HepG2 (cell line): ENCODE measurements around the gene PKP4. TPM values are rescaled to one million over a fixed set of nuclear protein-coding genes. Genes with fewer than 3 reads are reported as not detected.

Experiments
- ATAC-seq: fragments of 200-7000 bp; cut with Tn5 transposase; 3 replicates; pipeline ENCODE4 v1.9.1; 2020; ENCODE audit warnings: mild to moderate bottlenecking, moderate library complexity
- BruUV-seq: library from RNA; stranded (reverse); fragments of 400-500 nt; replicated peaks from 2 replicates; lab custom pipeline; 2021; lab: Mats Ljungman, UMichigan
- CTCF ChIA-PET: fragments of 300-600 bp; formaldehyde crosslinking; extraction: SDS; loops from one replicate; lab custom pipeline; 2021; ENCODE audit warnings: low total read pairs, inconsistent platforms, low intra/inter-chr PET ratio; lab: Yijun Ruan, JAX
- POLR2A ChIA-PET: fragments of 350-600 bp; sonication (Branson Sonifier 250); formaldehyde crosslinking; loops from one replicate; lab custom pipeline; 2020; ENCODE audit warnings: antibody characterized with exemption, inconsistent platforms; lab: Yijun Ruan, JAX
- DNase-seq: peaks from one replicate; pipeline ENCODE4 v3.0.0-alpha.2; 2015; ENCODE audit warnings: low spot score
- FAIRE-seq: peaks from 3 replicates; lab custom pipeline; 2011; peaks lifted over from hg19 to GRCh38; lab: Jason Lieb, UNC
- H2AFZ ChIP-seq: one replicate; pipeline ENCODE4 v1.6.1; 2011; ENCODE audit warnings: low read length, inconsistent platforms
- H3K27ac ChIP-seq: fragments of 300-600 bp; 3 replicates; pipeline ENCODE4 v1.8.0; 2011; ENCODE audit warnings: mixed run types, mild to moderate bottlenecking, mixed read lengths, low read length, inconsistent platforms; ENCODE audit not compliant: insufficient read depth; ENCODE audit errors: extremely low read length
- H3K27me3 ChIP-seq, 2 experiments: fragments of 200-600 bp in 1 of 2; 2 replicates in 1 of 2; 3 replicates in 1 of 2; pipeline versions ENCODE4 v1.6.0 to v1.8.0; 2011; ENCODE audit warnings: low read length in 2 of 2, mild to moderate bottlenecking in 2 of 2, moderate library complexity in 2 of 2, inconsistent platforms in 1 of 2; ENCODE audit not compliant: insufficient read depth in 2 of 2, control insufficient read depth in 1 of 2
- H3K36me3 ChIP-seq, 2 experiments: fragments of 200-600 bp in 1 of 2; replicated peaks in 1 of 2; 2 replicates in 1 of 2; 3 replicates in 1 of 2; pipeline versions ENCODE4 v1.5.1 to v1.8.0; 2011; ENCODE audit warnings: low read length in 2 of 2, inconsistent platforms in 1 of 2; ENCODE audit not compliant: insufficient read depth in 2 of 2, control insufficient read depth in 1 of 2
- H3K4me1 ChIP-seq: 2 replicates; pipeline ENCODE4 v1.5.1; 2012; ENCODE audit warnings: low read length, inconsistent platforms; ENCODE audit not compliant: insufficient read depth
- H3K4me2 ChIP-seq: 2 replicates; pipeline ENCODE4 v1.6.0; 2011; ENCODE audit warnings: low read depth, low read length, inconsistent platforms
- H3K4me3 ChIP-seq, 3 experiments: fragments of 200-600 bp in 1 of 3; sonication (generic), shearing (Covaris generic) in 1 of 3; replicated peaks in 1 of 3; 2 replicates each; pipeline ENCODE4 v1.5.1; 2011 to 2016; ENCODE audit warnings: low read length in 3 of 3, inconsistent platforms in 2 of 3, low read depth in 2 of 3, mild to moderate bottlenecking in 2 of 3, control low read depth in 1 of 3, mixed read lengths in 1 of 3; ENCODE audit not compliant: insufficient read depth in 1 of 3
- H3K79me2 ChIP-seq: one replicate; pipeline ENCODE4 v1.6.1; 2011; ENCODE audit warnings: low read length, inconsistent platforms; ENCODE audit not compliant: insufficient read depth
- H3K9ac ChIP-seq: 2 replicates; pipeline ENCODE4 v1.6.0; 2011; ENCODE audit warnings: mild to moderate bottlenecking, low read depth, low read length, inconsistent platforms; ENCODE audit not compliant: insufficient read depth
- H3K9me3 ChIP-seq: 2 replicates; pipeline ENCODE4 v1.5.1; 2012; ENCODE audit warnings: mild to moderate bottlenecking, low read length
- H4K20me1 ChIP-seq: 2 replicates; pipeline ENCODE4 v1.6.0; 2011; ENCODE audit warnings: inconsistent platforms, mild to moderate bottlenecking, low read length, moderate library complexity; ENCODE audit not compliant: insufficient read depth
- ATRX ChIP-seq: sonication (generic); formaldehyde crosslinking; IDR thresholded peaks from 2 replicates; pipeline ENCODE4 v1.4.0; 2020; ENCODE audit warnings: missing genetic modification reagents, borderline replicate concordance
- EP300 ChIP-seq, 3 experiments: sonication (generic) in 1 of 3; formaldehyde crosslinking in 1 of 3; IDR thresholded peaks; 2 replicates each; pipeline versions ENCODE4 v1.5.1 to v1.6.1; 2011 to 2020; ENCODE audit warnings: low read depth in 2 of 3, low read length in 2 of 3, borderline replicate concordance in 1 of 3, improper control_type of control experiment in 1 of 3, mild to moderate bottlenecking in 1 of 3, missing genetic modification reagents in 1 of 3, moderate library complexity in 1 of 3
- IKZF1 ChIP-seq: fragments of 450-650 bp; IDR thresholded peaks from 2 replicates; pipeline ENCODE4 v1.7.1; 2016
- MIER3 ChIP-seq: IDR thresholded peaks from 2 replicates; pipeline ENCODE4 v1.6.1; 2016; ENCODE audit warnings: missing compliant biosample characterization, borderline replicate concordance
- NKX3-1 ChIP-seq: sonication (generic); formaldehyde crosslinking; IDR thresholded peaks from 2 replicates; pipeline ENCODE4 v1.5.0; 2020; ENCODE audit warnings: missing genetic modification reagents
- RORA ChIP-seq: sonication (generic); formaldehyde crosslinking; IDR thresholded peaks from 2 replicates; pipeline ENCODE4 v1.5.0; 2020; ENCODE audit warnings: mild to moderate bottlenecking, missing genetic modification reagents, moderate library complexity
- ZNF251 ChIP-seq: sonication (generic); formaldehyde crosslinking; IDR thresholded peaks from 2 replicates; pipeline ENCODE4 v1.9.0; 2021; ENCODE audit warnings: mild to moderate bottlenecking, missing genetic modification reagents
- ZZZ3 ChIP-seq: sonication (generic); formaldehyde crosslinking; IDR thresholded peaks from 2 replicates; pipeline ENCODE4 v1.4.0; 2020; ENCODE audit warnings: missing genetic modification reagents, mild to moderate bottlenecking, borderline replicate concordance
- WGBS: methylation state at CpG from one replicate; pipeline ENCODE4 v1.1.6; 2017; ENCODE audit warnings: low lambda C conversion rate; 5-methylcytosine and 5-hydroxymethylcytosine counted together
- in situ Hi-C: cut with HindIII; loops from 2 replicates; pipeline ENCODE4 v1.10.0; 2017; ENCODE audit warnings: low pct_unique_long_range_greater_than_20kb; ENCODE audit not compliant: extremely low pct_ligation_motif_present
- intact Hi-C: fragments of 100-400 bp; cut with micrococcal nuclease; formaldehyde crosslinking; loops from one replicate; pipeline ENCODE4 v1.10.0; 2022; ENCODE audit not compliant: unreplicated experiment
- polyA plus RNA-seq, 8 experiments: library from polyadenylated mRNA; depleted of rRNA in 3 of 8; stranded (reverse) in 7 of 8; unstranded in 1 of 8; fragments of >200 nt; fragmentation: Illumina TruSeq in 4 of 8; extraction: Trizol in 4 of 8; gene quantifications; 2 replicates each; pipeline versions ENCODE4 v1.2.1 to v1.2.3, GENCODE V29; 2011 to 2016; ENCODE audit warnings: low read depth in 4 of 8, missing spikeins in 1 of 8, mixed read lengths in 1 of 8; ENCODE audit not compliant: insufficient read depth in 1 of 8
- total RNA-seq, 5 experiments: library from RNA; depleted of rRNA; stranded (reverse); fragments of >200 nt; fragmentation: Illumina TruSeq; extraction: Trizol; gene quantifications; 2 replicates each; pipeline ENCODE4 v1.2.3, GENCODE V29; 2016; ENCODE audit warnings: low read depth in 1 of 5
- TF ChIP-seq, protein P1 (sequence below): sonication (generic); formaldehyde crosslinking; IDR thresholded peaks from 2 replicates; pipeline ENCODE4 v1.4.0; 2020; ENCODE audit warnings: missing genetic modification reagents, borderline replicate concordance

PKP4 gene
- total and polyA plus RNA-seq, 2 of the 13 experiments (the other 11 are each of a cell fraction or from before 2014, with no cell fraction given): 80.9 to 90.5 TPM

DNA sequence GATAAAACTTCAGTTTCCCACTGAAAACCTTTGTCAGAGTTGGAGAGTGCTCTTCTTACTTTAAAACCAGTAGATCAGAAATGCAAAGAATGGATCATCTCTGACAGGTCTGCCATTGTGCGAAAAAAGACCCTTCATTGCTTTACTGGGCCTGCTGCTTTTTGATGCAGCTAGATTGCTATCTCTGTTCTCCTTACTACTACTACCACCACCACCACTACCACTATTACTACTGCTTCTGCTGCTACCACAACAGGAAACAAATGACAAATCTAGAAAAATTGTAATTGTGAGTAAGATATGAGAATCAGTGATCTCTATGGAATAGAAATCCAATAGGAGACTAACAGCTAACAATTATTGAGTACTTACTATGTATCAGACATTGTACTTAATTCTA lies 85.8 kb downstream of the PKP4 start:
- peaks cover 36% of the 10 kb centered on the region for H3K4me1 ChIP-seq
- CTCF ChIA-PET: no interaction called here
- ATAC-seq (no peak), DNase-seq (no peak), FAIRE-seq (no peak)
- no peak overlapping the region for H3K27ac ChIP-seq
- no peak overlapping the region for H3K4me3 ChIP-seq
- peaks cover 3% of the 10 kb centered on the region for H3K79me2 ChIP-seq
- H4K20me1 ChIP-seq: peaks cover 6% of the 10 kb centered on the region; the same call in 1 of the 2 replicates
- no TSS peak for BruUV-seq
- in situ Hi-C loops (no loop called here), intact Hi-C loops (no loop called here)
- 92% methylated on average over 1 of the region's 1 CpG for WGBS
- TF ChIP-seq ATRX (CRISPR knock-in tag) (no peak), IKZF1 (no peak), ZNF251 (no peak), MIER3 (CRISPR knock-in tag) (no peak), RORA (CRISPR knock-in tag) (no peak), ZZZ3 (CRISPR knock-in tag) (no peak), NKX3-1 (CRISPR knock-in tag) (no peak), EP300 (IDR thresholded peaks at IDR 0.05; ENCODE audit: low read depth in 2 of 2, low read length in 2 of 2) (no peak), EP300 (CRISPR knock-in tag; IDR thresholded peaks at IDR 0.05; ENCODE audit: borderline replicate concordance) (no peak)
- TF ChIP-seq, protein P1, sequence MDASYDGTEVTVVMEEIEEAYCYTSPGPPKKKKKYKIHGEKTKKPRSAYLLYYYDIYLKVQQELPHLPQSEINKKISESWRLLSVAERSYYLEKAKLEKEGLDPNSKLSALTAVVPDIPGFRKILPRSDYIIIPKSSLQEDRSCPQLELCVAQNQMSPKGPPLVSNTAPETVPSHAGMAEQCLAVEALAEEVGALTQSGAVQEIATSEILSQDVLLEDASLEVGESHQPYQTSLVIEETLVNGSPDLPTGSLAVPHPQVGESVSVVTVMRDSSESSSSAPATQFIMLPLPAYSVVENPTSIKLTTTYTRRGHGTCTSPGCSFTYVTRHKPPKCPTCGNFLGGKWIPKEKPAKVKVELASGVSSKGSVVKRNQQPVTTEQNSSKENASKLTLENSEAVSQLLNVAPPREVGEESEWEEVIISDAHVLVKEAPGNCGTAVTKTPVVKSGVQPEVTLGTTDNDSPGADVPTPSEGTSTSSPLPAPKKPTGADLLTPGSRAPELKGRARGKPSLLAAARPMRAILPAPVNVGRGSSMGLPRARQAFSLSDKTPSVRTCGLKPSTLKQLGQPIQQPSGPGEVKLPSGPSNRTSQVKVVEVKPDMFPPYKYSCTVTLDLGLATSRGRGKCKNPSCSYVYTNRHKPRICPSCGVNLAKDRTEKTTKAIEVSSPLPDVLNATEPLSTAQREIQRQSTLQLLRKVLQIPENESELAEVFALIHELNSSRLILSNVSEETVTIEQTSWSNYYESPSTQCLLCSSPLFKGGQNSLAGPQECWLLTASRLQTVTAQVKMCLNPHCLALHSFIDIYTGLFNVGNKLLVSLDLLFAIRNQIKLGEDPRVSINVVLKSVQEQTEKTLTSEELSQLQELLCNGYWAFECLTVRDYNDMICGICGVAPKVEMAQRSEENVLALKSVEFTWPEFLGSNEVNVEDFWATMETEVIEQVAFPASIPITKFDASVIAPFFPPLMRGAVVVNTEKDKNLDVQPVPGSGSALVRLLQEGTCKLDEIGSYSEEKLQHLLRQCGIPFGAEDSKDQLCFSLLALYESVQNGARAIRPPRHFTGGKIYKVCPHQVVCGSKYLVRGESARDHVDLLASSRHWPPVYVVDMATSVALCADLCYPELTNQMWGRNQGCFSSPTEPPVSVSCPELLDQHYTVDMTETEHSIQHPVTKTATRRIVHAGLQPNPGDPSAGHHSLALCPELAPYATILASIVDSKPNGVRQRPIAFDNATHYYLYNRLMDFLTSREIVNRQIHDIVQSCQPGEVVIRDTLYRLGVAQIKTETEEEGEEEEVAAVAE (CRISPR knock-in tag): no peak
- TF ChIP-seq, all 625 proteins: peak for 0
- Histone ChIP-seq H3K9me3 (no peaks in the 10 kb centered on the region), H3K36me3 (peaks cover 2 to 21% of the 10 kb centered on the region in 2 experiments; a peak in 3 of 5 replicates), H3K27me3 (no peaks in the 10 kb centered on the region), H3K4me2 (no peak overlapping the region), H3K9ac (no peak overlapping the region), H2AFZ (no peak overlapping the region)
- POLR2A ChIA-PET: no interaction called here
